Posterior vena cava (tissue), 2 donors: ENCODE measurements around the gene EXOC2. TPM values are rescaled to one million over a fixed set of nuclear protein-coding genes. Genes with fewer than 3 reads are reported as not detected.

Experiments used
- DNase-seq: peaks from one replicate; pipeline ENCODE4 v3.0.0-alpha.2; 2020; ENCODE audit warnings: low spot score
- intact Hi-C, 2 donors: fragments of 100-400 bp; cut with DNase I; formaldehyde crosslinking; loops; one replicate each; pipeline versions ENCODE4 v1.14.1 to v1.14.2; 2022 to 2023
- total RNA-seq, 2 donors: library from RNA; stranded (reverse); fragmentation: NEBNext Ultra II Directional; extraction: Animal tissue kit (Norgen Biotek cat#: 25700); gene quantifications; one replicate each; pipeline ENCODE4 v1.2.1, GENCODE V29; 2021
- donor health status: DM: yes; HTN: yes; CAD: no.
- donor health status: DM: yes; HTN: yes; CAD: no.

EXOC2 gene
- total RNA-seq, 2 donors from 2014 or later: 16.7 to 20.5 TPM

- intact Hi-C loops: no loop called here
Measured at GRCh38 chr6:558959-559358, 134.0 kb downstream of the EXOC2 start.

GRCh38 chr6:558089-558488 is 134.8 kb downstream of the EXOC2 start:
- intact Hi-C loops: no loop called here

More at GRCh38 chr6:558959-559358, 134.0 kb downstream of the EXOC2 start:
- DNase-seq: no peak

GRCh38 chr6:551829-552350 is 141.0 kb downstream of the EXOC2 start:
- no peak for DNase-seq
- intact Hi-C loops: no loop called here

More at GRCh38 chr6:558089-558488, 134.8 kb downstream of the EXOC2 start:
- DNase-seq: no peak

GRCh38 chr6:551405-551804 is 141.5 kb downstream of the EXOC2 start:
- intact Hi-C loops: no loop called here
- no peak for DNase-seq

GRCh38 chr6:549906-550305 is 143.0 kb downstream of the EXOC2 start:
- DNase-seq: no peak
- intact Hi-C loops: no loop called here

GRCh38 chr6:548517-548916 is 144.4 kb downstream of the EXOC2 start:
- no peak for DNase-seq
- intact Hi-C loops: no loop called here

- DNase-seq: no peak
- intact Hi-C loops: no loop called here
Measured at GRCh38 chr6:548091-548490, 144.8 kb downstream of the EXOC2 start.

GRCh38 chr6:540490-540889 is 152.4 kb downstream of the EXOC2 start:
- DNase-seq: no peak
- intact Hi-C loops: loop anchor here in 1 of 2 donors (5.0 kb wide), 1 partner anchor 153 kb away; no protein-coding TSS in a partner anchor

- DNase-seq: no peak
- intact Hi-C loops: no loop called here
Measured at GRCh38 chr6:537114-537513, 155.8 kb downstream of the EXOC2 start.

- DNase-seq: no peak
- intact Hi-C loops: no loop called here
Measured at GRCh38 chr6:530425-530824, 162.5 kb downstream of the EXOC2 start.

- DNase-seq: no peak
- intact Hi-C loops: no loop called here
Measured at GRCh38 chr6:528989-529388, 163.9 kb downstream of the EXOC2 start.

GRCh38 chr6:527989-528673 is 164.8 kb downstream of the EXOC2 start:
- intact Hi-C loops: no loop called here
- DNase-seq: no peak

- intact Hi-C loops: no loop called here
- no peak for DNase-seq
Measured at GRCh38 chr6:524803-525202, 168.1 kb downstream of the EXOC2 start.

- intact Hi-C loops: no loop called here
- no peak for DNase-seq
Measured at GRCh38 chr6:520820-521219, 172.1 kb downstream of the EXOC2 start.

- intact Hi-C loops: no loop called here
- DNase-seq: no peak
Measured at GRCh38 chr6:518218-518617, 174.7 kb downstream of the EXOC2 start.

GRCh38 chr6:516213-516612 is 176.7 kb downstream of the EXOC2 start:
- intact Hi-C loops: no loop called here
- no peak for DNase-seq

- intact Hi-C loops: no loop called here
- no peak for DNase-seq
Measured at GRCh38 chr6:515267-515666, 177.7 kb downstream of the EXOC2 start.

- no peak for DNase-seq
- intact Hi-C loops: no loop called here
Measured at GRCh38 chr6:514396-514978, 178.5 kb downstream of the EXOC2 start.

GRCh38 chr6:513961-514360 is 179.0 kb downstream of the EXOC2 start:
- intact Hi-C loops: no loop called here
- no peak for DNase-seq

- no peak for DNase-seq
- intact Hi-C loops: no loop called here
Measured at GRCh38 chr6:513058-513457, 179.9 kb downstream of the EXOC2 start.
